Activated CD4-positive, alpha-beta T cell treated with anti-CD3 and anti-CD28 coated beads, Interleukin-2, amount 10 ng/mL, durations not matched to agents 24 days and 14 days (primary cell): ENCODE data around the gene SOCS1. TPM values are rescaled to one million over a fixed set of nuclear protein-coding genes. Genes with fewer than 3 reads are reported as not detected.
"Not testable (repeated sequence)": the region's sequence is repeated elsewhere in the genome, so short reads cannot be mapped to it uniquely, and the experiment has no call there.

Experiments
- DNase-seq: peaks from one replicate; pipeline ENCODE4 v3.0.0; 2022
- H3K27ac Mint-ChIP-seq: one replicate; pipeline ENCODE4 v1.8.0; 2022; ENCODE audit warnings: mild to moderate bottlenecking, mixed read lengths
- H3K27me3 Mint-ChIP-seq: one replicate; pipeline ENCODE4 v1.8.0; 2022; ENCODE audit warnings: mixed read lengths
- H3K36me3 Mint-ChIP-seq: one replicate; pipeline ENCODE4 v1.8.0; 2022; ENCODE audit warnings: low read depth, mild to moderate bottlenecking, mixed read lengths
- H3K4me1 Mint-ChIP-seq: one replicate; pipeline ENCODE4 v1.8.0; 2021; ENCODE audit warnings: mixed read lengths
- H3K4me3 Mint-ChIP-seq: one replicate; pipeline ENCODE4 v1.8.0; 2022; ENCODE audit warnings: mild to moderate bottlenecking, moderate library complexity, mixed read lengths
- H3K9me3 Mint-ChIP-seq: one replicate; pipeline ENCODE4 v1.8.0; 2021; ENCODE audit warnings: mixed read lengths
- intact Hi-C: fragments of 100-400 bp; cut with micrococcal nuclease; formaldehyde crosslinking; loops from one replicate; pipeline ENCODE4 v1.15.1; 2023
- total RNA-seq: library from RNA; stranded (reverse); gene quantifications from 2 replicates; pipeline ENCODE4 v1.2.3, GENCODE V29; 2022

Gene SOCS1
- total RNA-seq, 1 donor from 2014 or later = 152 TPM

- Mint-ChIP-seq H3K27ac (no peak overlapping the region), H3K27me3 (peaks cover 8% of the 10 kb centered on the region)
- intact Hi-C loops = loop anchor here (5.0 kb wide), 1 partner anchor 33 kb away; no protein-coding TSS in a partner anchor
These were observed 39.7 kb upstream of the SOCS1 start for GRCh38 chr16:11295672-11296071.

GRCh38 chr16:11292076-11292748 lies 36.2 kb upstream of the SOCS1 start:
- H3K36me3 Mint-ChIP-seq = no peaks in the 10 kb centered on the region
- intact Hi-C loops = no loop called here
- no peaks in the 10 kb centered on the region for H3K9me3 Mint-ChIP-seq
- peaks cover 32% of the 10 kb centered on the region for H3K4me1 Mint-ChIP-seq
- H3K27me3 Mint-ChIP-seq = peaks cover 25% of the 10 kb centered on the region
- H3K27ac Mint-ChIP-seq = no peak overlapping the region
- H3K4me3 Mint-ChIP-seq = no peak overlapping the region
- no peak for DNase-seq

More at GRCh38 chr16:11295672-11296071, 39.7 kb upstream of the SOCS1 start:
- Mint-ChIP-seq H3K9me3 (no peaks in the 10 kb centered on the region), H3K36me3 (no peaks in the 10 kb centered on the region), H3K4me1 (peaks cover 35% of the 10 kb centered on the region), H3K4me3 (no peak overlapping the region)
- DNase-seq = no peak

- peaks cover 25% of the 10 kb centered on the region for H3K27me3 Mint-ChIP-seq
- peaks cover 28% of the 10 kb centered on the region for H3K4me1 Mint-ChIP-seq
- no peaks in the 10 kb centered on the region for H3K9me3 Mint-ChIP-seq
These were observed 35.2 kb upstream of the SOCS1 start for GRCh38 chr16:11291091-11291703.

GRCh38 chr16:11290102-11290893 lies 34.3 kb upstream of the SOCS1 start:
- Mint-ChIP-seq H3K4me1 (peaks cover 27% of the 10 kb centered on the region), H3K9me3 (no peaks in the 10 kb centered on the region), H3K27ac (no peak overlapping the region), H3K36me3 (no peaks in the 10 kb centered on the region), H3K4me3 (no peak overlapping the region), H3K27me3 (peaks cover 25% of the 10 kb centered on the region)
- DNase-seq = no peak
- intact Hi-C loops = no loop called here

More at GRCh38 chr16:11291091-11291703, 35.2 kb upstream of the SOCS1 start:
- no peak overlapping the region for H3K4me3 Mint-ChIP-seq
- H3K36me3 Mint-ChIP-seq = no peaks in the 10 kb centered on the region
- H3K27ac Mint-ChIP-seq = no peak overlapping the region
- no peak for DNase-seq
- intact Hi-C loops = no loop called here

- H3K27ac Mint-ChIP-seq, H3K36me3 Mint-ChIP-seq, DNase-seq, intact Hi-C loops, H3K9me3 Mint-ChIP-seq, H3K4me3 Mint-ChIP-seq: not testable (repeated sequence)
- peaks cover 25% of the 10 kb centered on the region for H3K27me3 Mint-ChIP-seq
- peaks cover 22% of the 10 kb centered on the region for H3K4me1 Mint-ChIP-seq
These were observed 33.7 kb upstream of the SOCS1 start for GRCh38 chr16:11289696-11290095.

GRCh38 chr16:11289202-11289601 lies 33.2 kb upstream of the SOCS1 start:
- intact Hi-C loops = no loop called here
- no peak for DNase-seq
- peaks cover 22% of the 10 kb centered on the region for H3K4me1 Mint-ChIP-seq
- peak overlapping the region; percentile 3 for H3K27ac Mint-ChIP-seq
- H3K27me3 Mint-ChIP-seq = peaks cover 25% of the 10 kb centered on the region
- H3K4me3 Mint-ChIP-seq = no peak overlapping the region
- no peaks in the 10 kb centered on the region for H3K36me3 Mint-ChIP-seq
- no peaks in the 10 kb centered on the region for H3K9me3 Mint-ChIP-seq

GRCh38 chr16:11285842-11286241 lies 29.8 kb upstream of the SOCS1 start:
- Mint-ChIP-seq H3K4me3 (no peak overlapping the region), H3K27ac (no peak overlapping the region), H3K4me1 (peaks cover 16% of the 10 kb centered on the region), H3K36me3 (no peaks in the 10 kb centered on the region), H3K9me3 (no peaks in the 10 kb centered on the region), H3K27me3 (peaks cover 29% of the 10 kb centered on the region)
- DNase-seq = no peak
- intact Hi-C loops = no loop called here

GRCh38 chr16:11283820-11284248 lies 27.8 kb upstream of the SOCS1 start:
- intact Hi-C loops = no loop called here
- no peak overlapping the region for H3K4me3 Mint-ChIP-seq
- no peaks in the 10 kb centered on the region for H3K36me3 Mint-ChIP-seq
- DNase-seq = no peak
- no peaks in the 10 kb centered on the region for H3K9me3 Mint-ChIP-seq
- peaks cover 24% of the 10 kb centered on the region for H3K27me3 Mint-ChIP-seq
- H3K4me1 Mint-ChIP-seq = peaks cover 12% of the 10 kb centered on the region
- no peak overlapping the region for H3K27ac Mint-ChIP-seq

GRCh38 chr16:11280616-11281522 lies 24.9 kb upstream of the SOCS1 start, which contains the start of gene PRM1:
PRM1 (minus strand) TSS chr16:11281330; CDS start chr16:11281238, 92 bp downstream.
- no peaks in the 10 kb centered on the region for H3K36me3 Mint-ChIP-seq
- no peaks in the 10 kb centered on the region for H3K9me3 Mint-ChIP-seq
- intact Hi-C loops = no loop called here
- H3K4me3 Mint-ChIP-seq = no peak within 1 kb of the TSS
- no peak within 1 kb of the TSS for H3K27ac Mint-ChIP-seq
- no peak for DNase-seq
- peaks cover 5% of the 10 kb centered on the region for H3K4me1 Mint-ChIP-seq
- peaks cover 17% of the 10 kb centered on the region for H3K27me3 Mint-ChIP-seq

GRCh38 chr16:11278681-11279628 lies 23.0 kb upstream of the SOCS1 start:
- intact Hi-C loops = no loop called here
- Mint-ChIP-seq H3K4me3 (no peak overlapping the region), H3K4me1 (peaks cover 5% of the 10 kb centered on the region), H3K27ac (peak overlapping the region; percentile 69), H3K36me3 (no peaks in the 10 kb centered on the region), H3K27me3 (peaks cover 15% of the 10 kb centered on the region), H3K9me3 (no peaks in the 10 kb centered on the region)
- DNase-seq = no peak

- Mint-ChIP-seq H3K36me3 (no peaks in the 10 kb centered on the region), H3K27ac (no peak overlapping the region), H3K4me1 (peaks cover 5% of the 10 kb centered on the region), H3K9me3 (no peaks in the 10 kb centered on the region), H3K27me3 (peaks cover 12% of the 10 kb centered on the region), H3K4me3 (no peak overlapping the region)
- DNase-seq = no peak
- intact Hi-C loops = no loop called here
These were observed 21.8 kb upstream of the SOCS1 start for GRCh38 chr16:11277607-11278337.
